HL-60 (cell line): ENCODE results near the gene PTPRN.

Experiments used
- CTCF ChIP-seq: IDR thresholded peaks from one replicate; pipeline ENCODE4 v1.5.1; 2011; ENCODE audit warnings: low read length, control low read depth, inconsistent platforms; ENCODE audit not compliant: insufficient read depth
- POLR2AphosphoS5 ChIP-seq: IDR thresholded peaks from 2 replicates; pipeline ENCODE4 v1.6.1; 2012; ENCODE audit warnings: low read depth

DNA sequence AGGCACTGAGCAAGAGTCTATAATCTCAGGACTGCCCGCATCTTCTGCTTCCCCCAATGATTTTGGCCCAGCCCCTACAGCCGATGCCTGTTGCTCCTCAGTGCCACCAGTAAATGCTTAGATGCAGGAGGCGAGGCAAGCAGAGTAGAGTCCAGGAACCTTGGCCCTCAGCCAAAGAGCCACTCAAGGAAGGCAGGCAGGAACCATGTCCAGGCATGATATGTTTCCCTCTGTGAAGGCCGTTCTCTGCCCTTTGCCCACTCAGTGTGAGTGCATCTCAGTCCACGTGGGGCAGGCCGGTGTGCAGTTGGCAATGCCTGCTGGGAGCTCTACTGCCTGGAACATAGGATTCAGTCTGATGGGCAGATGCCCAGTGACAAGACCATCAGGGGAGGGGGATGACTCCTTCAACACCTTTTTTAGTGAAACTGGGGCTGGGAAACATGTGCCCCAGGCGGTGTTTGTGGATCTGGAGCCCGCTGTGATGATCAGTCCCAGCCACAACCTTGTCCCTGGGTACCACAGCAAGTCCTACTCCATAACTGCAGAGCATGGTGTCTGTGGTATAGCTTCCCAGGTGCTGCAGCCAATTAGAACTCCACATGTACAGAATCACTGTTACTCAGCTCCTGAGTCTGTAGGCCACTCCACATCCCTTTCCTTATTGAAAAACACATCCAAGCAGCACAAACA, 39.7 kb downstream of the PTPRN start:
- TF ChIP-seq CTCF (no peak), POLR2AphosphoS5 (no peak)
